ENCODE measurements around the gene DDX41.

- TF ChIP-seq POLR2A (IDR thresholded peaks at IDR 0.05) (no peak), CTCF (IDR thresholded peaks at IDR 0.05) (no peak)
Observed at GRCh38 chr5:177524539-177524900, 7.8 kb upstream of the DDX41 start.

Measured in esophagus squamous epithelium (tissue), 4 donors.